MCF 10A (cell line): ENCODE measurements around the gene TGFB1. TPM values are rescaled to one million over a fixed set of nuclear protein-coding genes. Genes with fewer than 3 reads are reported as not detected.

ENCODE experiments used
- BruUV-seq: library from RNA; stranded (reverse); fragments of 400-500 nt; replicated peaks from 2 replicates; lab custom pipeline; 2021; lab: Mats Ljungman, UMichigan
- CTCF ChIA-PET: fragments of 300-600 bp; sonication (Branson Sonifier 250); formaldehyde crosslinking; extraction: SDS; loops from one replicate; lab custom pipeline; 2021; ENCODE audit warnings: antibody characterized with exemption, inconsistent platforms; lab: Yijun Ruan, JAX
- POLR2A ChIA-PET: fragments of 300-600, 350-650 bp; sonication (Branson Sonifier 250); formaldehyde crosslinking; extraction: SDS; loops from one replicate; lab custom pipeline; 2020; ENCODE audit warnings: antibody characterized with exemption, inconsistent platforms; lab: Yijun Ruan, JAX
- DNase-seq: peaks from one replicate; pipeline ENCODE4 v3.0.0-alpha.2; 2018; ENCODE audit not compliant: unreplicated experiment
- H3K27ac Mint-ChIP-seq: one replicate; pipeline ENCODE4 v1.8.0; 2022; ENCODE audit warnings: mild to moderate bottlenecking, low read depth, mixed read lengths; ENCODE audit not compliant: unreplicated experiment
- H3K27me3 Mint-ChIP-seq: one replicate; pipeline ENCODE4 v1.8.0; 2022; ENCODE audit warnings: mixed read lengths; ENCODE audit not compliant: insufficient read depth, unreplicated experiment
- H3K36me3 Mint-ChIP-seq: one replicate; pipeline ENCODE4 v1.8.0; 2022; ENCODE audit warnings: mild to moderate bottlenecking, moderate library complexity, mixed read lengths; ENCODE audit not compliant: insufficient read depth, unreplicated experiment
- H3K4me1 Mint-ChIP-seq: one replicate; pipeline ENCODE4 v1.8.0; 2022; ENCODE audit warnings: mixed read lengths; ENCODE audit not compliant: insufficient read depth, unreplicated experiment
- H3K4me3 Mint-ChIP-seq: one replicate; pipeline ENCODE4 v1.8.0; 2022; ENCODE audit warnings: mild to moderate bottlenecking, moderate library complexity, mixed read lengths; ENCODE audit not compliant: unreplicated experiment
- H3K9me3 Mint-ChIP-seq: one replicate; pipeline ENCODE4 v1.8.0; 2022; ENCODE audit warnings: mixed read lengths; ENCODE audit not compliant: unreplicated experiment
- intact Hi-C: fragments of 100-400 bp; cut with micrococcal nuclease; formaldehyde crosslinking; loops from 2 replicates; pipeline ENCODE4 v1.14.1; 2022
- total RNA-seq: library from RNA; stranded (reverse); gene quantifications from 2 replicates; pipeline ENCODE4 v1.2.3, GENCODE V29; 2022
- TF ChIP-seq, protein P1 (sequence below): fragments of 200-600 bp; IDR thresholded peaks from one replicate; pipeline ENCODE4 v1.8.0; 2022; ENCODE audit warnings: antibody characterized with exemption, mild to moderate bottlenecking; ENCODE audit not compliant: unreplicated experiment

Gene TGFB1
- total RNA-seq, 1 experiment from 2014 or later, result 27.8 TPM

- no peaks in the 10 kb centered on the region for H3K27me3 Mint-ChIP-seq
- no TSS peak for BruUV-seq
- peaks cover 41% of the 10 kb centered on the region for H3K4me1 Mint-ChIP-seq
- ChIA-PET CTCF (interaction anchor here (0.6 to 3.6 kb wide), 4 partner anchors 15 to 213 kb away, joined by 3 to 14 read pairs (median 8); partner anchors contain the start of gene DMAC2), POLR2A (interaction anchor here (1.1 kb wide), 1 partner anchor 13 kb away, joined by 4 read pairs; no protein-coding TSS in a partner anchor)
- H3K27ac Mint-ChIP-seq, result peak overlapping the region; percentile 7
- no peak overlapping the region for H3K4me3 Mint-ChIP-seq
- no peaks in the 10 kb centered on the region for H3K9me3 Mint-ChIP-seq
- TF ChIP-seq, protein P1, sequence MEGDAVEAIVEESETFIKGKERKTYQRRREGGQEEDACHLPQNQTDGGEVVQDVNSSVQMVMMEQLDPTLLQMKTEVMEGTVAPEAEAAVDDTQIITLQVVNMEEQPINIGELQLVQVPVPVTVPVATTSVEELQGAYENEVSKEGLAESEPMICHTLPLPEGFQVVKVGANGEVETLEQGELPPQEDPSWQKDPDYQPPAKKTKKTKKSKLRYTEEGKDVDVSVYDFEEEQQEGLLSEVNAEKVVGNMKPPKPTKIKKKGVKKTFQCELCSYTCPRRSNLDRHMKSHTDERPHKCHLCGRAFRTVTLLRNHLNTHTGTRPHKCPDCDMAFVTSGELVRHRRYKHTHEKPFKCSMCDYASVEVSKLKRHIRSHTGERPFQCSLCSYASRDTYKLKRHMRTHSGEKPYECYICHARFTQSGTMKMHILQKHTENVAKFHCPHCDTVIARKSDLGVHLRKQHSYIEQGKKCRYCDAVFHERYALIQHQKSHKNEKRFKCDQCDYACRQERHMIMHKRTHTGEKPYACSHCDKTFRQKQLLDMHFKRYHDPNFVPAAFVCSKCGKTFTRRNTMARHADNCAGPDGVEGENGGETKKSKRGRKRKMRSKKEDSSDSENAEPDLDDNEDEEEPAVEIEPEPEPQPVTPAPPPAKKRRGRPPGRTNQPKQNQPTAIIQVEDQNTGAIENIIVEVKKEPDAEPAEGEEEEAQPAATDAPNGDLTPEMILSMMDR, result no peak
- no peak for DNase-seq
- intact Hi-C loops, result loop anchor here (10.0 kb wide), 1 partner anchor 252 kb away; the partner anchor contains the start of gene CEACAM21
- H3K36me3 Mint-ChIP-seq, result peaks cover 43% of the 10 kb centered on the region
These were observed 30.7 kb downstream of the TGFB1 start for GRCh38 chr19:41323023-41323422.

- Mint-ChIP-seq H3K27ac (no peak overlapping the region), H3K27me3 (no peaks in the 10 kb centered on the region), H3K4me3 (no peak overlapping the region), H3K4me1 (peaks cover 37% of the 10 kb centered on the region), H3K9me3 (no peaks in the 10 kb centered on the region), H3K36me3 (peaks cover 49% of the 10 kb centered on the region)
- no TSS peak for BruUV-seq
- ChIA-PET POLR2A (interaction anchor here (1.6 kb wide), 1 partner anchor 12 kb away, joined by 6 read pairs; the partner anchor contains the start of gene CCDC97), CTCF (interaction anchor here (0.6 to 3.6 kb wide), 4 partner anchors 14 to 431 kb away, joined by 3 to 14 read pairs (median 8); partner anchors contain the start of gene DMAC2)
- TF ChIP-seq, protein P1, result no peak
- no peak for DNase-seq
- intact Hi-C loops, result loop anchor here (10.0 kb wide), 1 partner anchor 252 kb away; the partner anchor contains the start of gene CEACAM21
These were observed 31.3 kb downstream of the TGFB1 start for GRCh38 chr19:41322451-41322850.

- DNase-seq, result peak; percentile 46
- Mint-ChIP-seq H3K4me3 (no peak overlapping the region), H3K9me3 (no peaks in the 10 kb centered on the region), H3K36me3 (peaks cover 56% of the 10 kb centered on the region), H3K27ac (no peak overlapping the region), H3K27me3 (no peaks in the 10 kb centered on the region), H3K4me1 (peaks cover 31% of the 10 kb centered on the region)
- POLR2A ChIA-PET, result interaction anchor here (1.6 kb wide), 1 partner anchor 11 kb away, joined by 6 read pairs; the partner anchor contains the start of gene CCDC97
- TF ChIP-seq, protein P1, result peak; percentile 55
- intact Hi-C loops, result loop anchor here (10.0 kb wide), 1 partner anchor 253 kb away; the partner anchor contains the start of gene CEACAM21
- CTCF ChIA-PET, result interaction anchor here (0.6 to 3.6 kb wide), 7 partner anchors 13 to 513 kb away, joined by 3 to 14 read pairs (median 4); partner anchors contain the start of gene DMAC2
- no TSS peak for BruUV-seq
These were observed 32.0 kb downstream of the TGFB1 start for GRCh38 chr19:41321600-41322270.

DNA sequence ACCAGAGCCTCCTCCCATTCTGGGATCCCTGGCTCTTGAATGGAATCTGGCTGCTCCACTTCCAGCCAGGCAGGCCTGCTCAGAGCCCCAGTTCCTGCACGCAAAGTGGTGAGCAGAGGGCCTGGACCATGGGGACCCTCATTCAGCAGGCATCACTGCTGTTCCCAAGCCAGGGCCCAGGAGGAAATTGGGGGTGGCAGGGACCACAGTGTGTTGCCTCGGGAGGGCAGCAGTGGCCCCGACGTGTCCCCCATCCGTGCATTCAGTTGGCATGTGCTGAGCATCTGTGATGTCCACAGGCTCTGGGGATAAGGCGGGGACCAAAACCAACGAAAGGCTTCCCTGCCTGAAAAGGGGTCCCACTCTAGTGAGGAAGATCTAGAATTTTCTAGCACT lies 32.5 kb downstream of the TGFB1 start:
- Mint-ChIP-seq H3K4me3 (no peak overlapping the region), H3K4me1 (peaks cover 26% of the 10 kb centered on the region), H3K27ac (no peak overlapping the region), H3K27me3 (no peaks in the 10 kb centered on the region), H3K9me3 (no peaks in the 10 kb centered on the region), H3K36me3 (peaks cover 61% of the 10 kb centered on the region)
- intact Hi-C loops, result loop anchor here (10.0 kb wide), 1 partner anchor 254 kb away; the partner anchor contains the start of gene CEACAM21
- ChIA-PET CTCF (interaction anchor here (0.7 to 3.6 kb wide), 5 partner anchors 13 to 513 kb away, joined by 3 to 14 read pairs (median 7); partner anchors contain the start of gene DMAC2), POLR2A (interaction anchor here (1.6 kb wide), 1 partner anchor 11 kb away, joined by 6 read pairs; the partner anchor contains the start of gene CCDC97)
- no TSS peak for BruUV-seq
- DNase-seq, result no peak
- TF ChIP-seq, protein P1, result no peak
